ENCODE results near the gene NEU4. TPM values are rescaled to one million over a fixed set of nuclear protein-coding genes. Genes with fewer than 3 reads are reported as not detected.

The NEU4 gene
- total RNA-seq, 1 donor from 2014 or later, result not detected

DNA sequence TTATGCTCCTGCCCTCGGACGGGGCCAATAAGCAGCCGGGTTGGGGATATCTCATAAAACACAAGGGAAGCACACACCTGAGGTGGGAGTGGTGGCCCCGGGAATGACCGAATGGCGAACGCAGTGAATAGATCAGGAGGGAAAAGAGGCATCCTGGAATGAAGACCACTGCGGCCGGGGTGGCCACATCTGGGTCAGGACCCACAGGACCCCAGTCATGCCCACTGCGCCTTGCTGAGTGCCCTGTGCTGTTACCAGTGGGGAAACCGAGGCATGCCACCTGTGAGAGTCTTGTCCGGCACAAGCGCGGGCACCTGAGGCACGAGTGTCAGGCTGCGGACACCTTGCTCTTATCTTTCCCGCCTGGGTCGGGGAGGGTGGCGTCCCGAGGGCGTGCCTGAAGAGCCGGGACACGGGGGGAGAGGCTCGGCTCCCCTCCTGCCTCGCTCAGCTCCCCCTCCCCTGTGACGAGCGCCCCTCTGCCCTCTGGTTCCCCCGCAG, 48.1 kb downstream of the NEU4 start:
- ATAC-seq (no peak), DNase-seq (ENCODE audit: low spot score) (no peak)
- intact Hi-C loops (cut with DNase I), result no loop called here

DNA sequence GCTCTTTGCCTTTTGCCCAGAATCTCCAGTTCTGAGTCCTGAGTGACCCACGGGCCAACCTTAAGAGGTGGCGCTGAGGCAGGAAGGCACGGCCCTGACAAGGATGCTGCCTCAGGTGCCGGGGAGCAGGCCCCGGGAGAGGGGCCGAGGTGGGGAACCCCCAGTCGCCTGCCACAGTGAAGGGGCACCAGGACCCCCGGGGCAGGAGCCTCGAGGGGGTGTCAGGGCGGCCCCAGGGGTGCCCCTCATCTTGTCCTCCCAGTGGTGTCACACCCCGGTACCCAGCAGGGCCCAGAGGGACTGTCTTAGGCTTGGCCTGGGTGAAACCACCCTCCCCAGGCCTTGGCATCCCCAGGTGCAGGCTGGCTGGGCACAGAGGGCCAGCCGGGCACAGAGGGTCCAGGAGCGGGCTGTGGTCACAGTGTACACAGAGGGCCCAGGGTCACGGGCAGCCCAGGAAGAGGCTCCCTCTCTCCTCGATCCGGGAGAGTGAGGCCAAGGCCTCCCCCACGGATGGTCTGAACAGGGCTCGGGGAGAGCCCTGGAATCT, 48.7 kb downstream of the NEU4 start:
- ATAC-seq (no peak), DNase-seq (ENCODE audit: low spot score) (no peak)
- intact Hi-C loops (cut with DNase I), result no loop called here

GRCh38 chr2:241858206-241859016, 49.4 kb downstream of the NEU4 start, which contains the start of gene PDCD1:
PDCD1 (minus strand) TSS chr2:241858894; CDS start chr2:241858838, 56 bp downstream.
- intact Hi-C loops (cut with DNase I), result no loop called here
- ATAC-seq (peak; percentile 7), DNase-seq (ENCODE audit: low spot score) (no peak)

DNA sequence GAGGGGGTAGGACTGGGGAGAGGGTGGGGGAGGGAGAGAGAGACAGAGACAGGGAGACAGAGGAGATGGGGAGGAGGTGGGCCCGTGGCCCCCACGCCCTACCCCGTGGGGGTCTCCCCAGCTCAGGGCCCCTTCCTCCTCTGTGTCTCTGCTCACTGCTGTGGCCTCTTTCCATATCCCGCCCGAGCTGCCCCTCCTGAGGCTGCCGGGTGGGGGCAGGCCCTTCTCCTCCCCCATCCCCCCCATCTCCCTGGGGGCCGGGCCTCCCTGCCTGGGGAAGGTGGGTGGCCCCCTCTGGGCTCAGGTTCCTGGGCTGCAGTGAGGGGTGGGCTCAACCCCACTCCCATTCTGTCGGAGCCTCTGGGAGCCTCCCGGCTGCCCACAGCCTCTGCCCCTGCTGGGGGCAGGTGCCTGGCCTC, 50.0 kb downstream of the NEU4 start:
- ATAC-seq (peak; percentile 2), DNase-seq (ENCODE audit: low spot score) (no peak)

GRCh38 chr2:241859436-241860183, 50.6 kb downstream of the NEU4 start:
- peak; percentile 73 for ATAC-seq
- DNase-seq (ENCODE audit: low spot score), result no peak
- intact Hi-C loops (cut with DNase I), result no loop called here

More for the DNA sequence above, 50.0 kb downstream of the NEU4 start:
- intact Hi-C loops (cut with DNase I), result no loop called here

DNA sequence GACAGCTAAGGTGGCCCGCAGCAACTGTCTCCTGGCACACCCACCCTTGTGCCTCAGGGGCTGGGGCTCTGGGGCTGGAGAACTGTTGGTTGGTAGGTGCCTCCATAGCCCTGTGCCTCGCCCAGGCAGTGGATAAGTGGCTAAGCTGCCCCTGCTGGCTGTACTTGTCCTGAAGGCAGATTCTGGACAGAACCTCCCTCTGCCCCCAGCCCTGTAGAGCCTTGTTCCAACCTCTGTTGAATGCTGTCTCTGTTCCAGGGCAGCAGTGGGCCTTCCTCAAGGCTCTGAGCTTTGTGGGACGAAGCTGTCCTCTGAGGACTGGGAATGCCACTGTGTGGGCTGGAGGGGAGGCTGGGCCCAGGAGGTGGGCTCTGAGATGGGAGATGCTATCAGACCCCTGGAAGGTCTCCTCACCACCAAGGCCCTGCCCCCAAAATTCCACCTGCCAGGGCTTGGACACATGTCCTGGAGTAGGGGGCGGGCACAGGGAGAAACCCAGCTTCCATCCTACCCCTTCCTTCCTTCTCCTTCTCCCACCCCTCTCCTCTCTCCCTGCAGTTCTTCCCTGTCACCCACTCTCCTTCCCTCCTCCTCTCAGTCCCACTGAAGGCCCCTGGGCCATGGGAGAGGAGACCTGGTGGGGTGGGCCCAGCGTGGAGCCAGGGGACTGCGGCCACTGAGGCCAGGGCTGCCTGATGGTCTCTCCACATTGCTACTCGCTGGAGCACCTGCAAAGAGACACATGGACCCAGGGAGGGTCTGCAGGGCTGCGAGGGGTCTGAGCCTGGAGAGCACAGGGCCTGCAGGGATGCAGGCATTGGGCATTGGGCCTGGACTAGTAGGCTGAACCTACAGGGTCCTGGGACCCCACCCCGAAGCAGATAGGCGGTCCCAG, 51.4 kb downstream of the NEU4 start:
- DNase-seq (ENCODE audit: low spot score) (no peak), ATAC-seq (peak; percentile 33)
- intact Hi-C loops (cut with DNase I), result no loop called here

- intact Hi-C loops (cut with DNase I), result no loop called here
- no peak for DNase-seq (ENCODE audit: low spot score)
- no peak for ATAC-seq
Measured at GRCh38 chr2:241861264-241861663, 52.3 kb downstream of the NEU4 start.

- DNase-seq (ENCODE audit: low spot score) (no peak), ATAC-seq (no peak)
- intact Hi-C loops (cut with DNase I), result no loop called here
Measured at GRCh38 chr2:241862093-241862492, 53.1 kb downstream of the NEU4 start.

GRCh38 chr2:241862775-241863535, 54.0 kb downstream of the NEU4 start:
- ATAC-seq, result no peak
- DNase-seq (ENCODE audit: low spot score), result no peak
- intact Hi-C loops (cut with DNase I), result no loop called here

GRCh38 chr2:241863536-241863954, 54.6 kb downstream of the NEU4 start:
- intact Hi-C loops (cut with DNase I), result no loop called here
- no peak for DNase-seq (ENCODE audit: low spot score)
- peak; percentile 13 for ATAC-seq

- ATAC-seq (no peak), DNase-seq (ENCODE audit: low spot score) (no peak)
- intact Hi-C loops (cut with DNase I), result no loop called here
Measured at GRCh38 chr2:241864168-241864849, 55.3 kb downstream of the NEU4 start.

GRCh38 chr2:241864850-241865213, 55.8 kb downstream of the NEU4 start:
- no peak for ATAC-seq
- intact Hi-C loops (cut with DNase I), result no loop called here
- no peak for DNase-seq (ENCODE audit: low spot score)

DNA sequence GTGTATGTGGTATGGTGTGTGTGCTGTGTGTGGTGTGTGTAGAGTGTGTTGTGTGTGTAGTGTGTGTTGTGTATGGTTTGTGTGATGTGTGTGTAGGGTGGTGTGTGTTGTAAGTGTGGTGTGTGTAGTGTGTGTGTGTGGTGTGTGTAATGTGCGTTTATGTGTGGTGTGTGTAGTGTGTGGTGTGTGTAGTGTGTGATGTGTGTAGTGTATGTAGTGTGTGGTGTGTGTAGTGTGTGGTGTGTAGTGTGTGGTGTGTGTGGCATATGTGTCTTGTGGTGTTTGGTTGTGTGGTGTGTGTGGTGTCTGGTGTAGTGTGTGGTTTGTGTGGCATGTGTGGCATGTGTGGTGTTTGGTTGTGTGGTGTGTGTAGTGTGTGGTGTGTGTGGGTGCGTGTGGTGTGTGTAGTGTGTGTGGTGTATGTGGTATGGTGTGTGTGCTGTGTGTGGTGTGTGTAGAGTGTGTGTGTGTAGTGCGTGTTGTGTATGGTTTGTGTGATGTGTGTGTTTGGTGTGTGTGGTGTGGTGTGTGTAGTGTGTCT, 56.5 kb downstream of the NEU4 start:
- no peak for ATAC-seq
- intact Hi-C loops (cut with DNase I), result no loop called here
- no peak for DNase-seq (ENCODE audit: low spot score)

DNA sequence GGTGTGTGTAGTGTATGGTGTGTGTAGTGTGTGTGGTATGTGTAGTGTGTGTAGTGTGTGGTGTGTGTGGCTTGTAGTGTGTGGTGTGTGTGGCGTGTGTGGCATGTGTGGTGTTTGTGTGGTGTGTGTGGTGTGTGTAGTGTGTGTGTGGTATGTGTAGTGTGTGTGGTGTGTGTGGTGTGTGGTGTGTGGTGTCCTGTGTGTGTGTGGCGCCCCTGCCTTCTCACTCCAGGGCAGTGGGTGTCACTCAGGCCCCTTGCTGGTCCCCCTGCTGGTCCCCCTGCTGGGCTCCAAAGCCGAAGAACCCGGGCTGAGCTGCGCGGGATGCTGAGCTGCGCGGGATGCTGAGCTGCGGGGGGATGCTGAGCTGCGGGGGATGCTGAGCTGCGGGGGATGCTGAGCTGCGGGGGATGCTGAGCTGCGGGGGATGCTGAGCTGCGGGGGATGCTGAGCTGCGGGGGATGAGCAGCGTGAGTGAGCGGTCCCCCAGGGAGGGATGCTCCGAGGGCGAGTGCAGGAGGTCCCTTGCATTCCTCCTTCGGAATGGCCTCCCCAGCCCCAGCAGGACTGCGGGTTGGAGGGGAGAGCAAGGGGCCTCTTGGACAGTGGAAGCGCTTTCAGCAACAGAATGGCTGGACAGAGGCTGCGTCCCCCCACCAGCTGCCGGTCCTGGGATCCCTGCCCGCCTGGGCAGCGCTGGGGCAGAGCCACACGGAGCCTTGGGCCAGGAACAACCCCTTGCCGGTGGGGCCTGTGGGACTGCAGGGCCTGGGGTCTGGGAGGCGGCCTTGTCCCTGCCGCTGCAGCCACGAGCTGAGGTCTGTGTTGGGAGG, 57.2 kb downstream of the NEU4 start:
- ATAC-seq (no peak), DNase-seq (ENCODE audit: low spot score) (no peak)
- intact Hi-C loops (cut with DNase I), result no loop called here
